ENCODE measurements around the gene GAPVD1.

Gene GAPVD1

GRCh38 chr9:125372441-125373226 is 111.0 kb downstream of the GAPVD1 start:
- Histone ChIP-seq H3K27ac (ENCODE audit: low read length, poor library complexity, severe bottlenecking) (no peak overlapping the region), H2AK5ac (ENCODE audit: low read length, severe bottlenecking) (no peak overlapping the region)

DNA sequence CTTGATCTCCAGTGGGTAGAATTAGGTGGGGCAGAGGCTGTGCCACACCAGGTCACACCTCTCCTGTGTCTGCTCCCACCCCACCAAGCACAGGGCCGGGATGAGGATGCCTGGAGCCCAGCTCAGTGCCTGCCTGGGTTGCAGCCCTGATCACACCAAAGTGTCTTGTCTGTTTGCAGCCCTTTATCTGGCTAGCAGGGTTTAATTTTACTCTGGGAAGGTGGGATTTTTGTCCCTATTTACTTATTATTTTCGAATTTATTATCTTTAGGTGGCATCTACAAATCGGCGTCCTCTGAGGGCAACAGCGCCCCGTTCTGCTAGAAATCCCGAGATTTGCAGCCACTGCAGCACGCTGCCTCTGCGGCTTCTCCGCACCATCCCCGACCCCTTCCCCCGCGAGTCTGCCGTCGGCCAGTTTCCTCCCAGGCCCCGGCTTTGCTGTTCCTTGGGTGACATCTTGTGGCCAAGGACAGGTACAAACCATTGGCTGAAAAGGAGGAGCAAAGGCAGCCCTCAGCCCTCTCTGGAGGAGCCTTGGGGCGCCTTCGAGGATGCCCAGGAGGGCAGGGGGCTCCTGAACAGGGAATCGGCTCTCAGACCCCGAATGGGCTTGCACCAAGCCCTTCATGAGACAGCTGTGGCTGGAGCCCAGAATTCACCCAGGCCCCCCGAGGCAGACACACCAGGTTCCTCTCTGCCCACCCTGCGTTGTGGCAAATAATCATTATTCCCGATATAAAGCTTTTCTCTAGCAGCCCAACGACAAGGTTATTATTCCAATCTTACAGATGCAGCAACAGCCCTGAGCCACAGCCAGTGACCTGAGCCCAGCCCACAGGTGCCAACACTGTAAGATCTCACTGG is 113.0 kb downstream of the GAPVD1 start:
- peak overlapping the region; percentile 81 for H4K91ac ChIP-seq (ENCODE audit: low read length)
- H3K9ac ChIP-seq (ENCODE audit: low read length), result peak overlapping the region; percentile 79
- no peak overlapping the region for H3K14ac ChIP-seq (ENCODE audit: low read length in 2 of 2)
- peaks cover 3 to 13% of the 10 kb centered on the region in 2 experiments for H3K36me3 ChIP-seq (ENCODE audit: control insufficient read depth in 1 of 2, insufficient read depth in 2 of 2, low read depth in 1 of 2, low read length in 2 of 2)
- H3K79me1 ChIP-seq (replicated peaks; ENCODE audit: low read length, poor library complexity, severe bottlenecking), result no peaks in the 10 kb centered on the region
- peaks cover 3% of the 10 kb centered on the region for H3K4me1 ChIP-seq (ENCODE audit: control insufficient read depth, insufficient read depth, low read depth, low read length)
- no peak overlapping the region for H2AK5ac ChIP-seq (ENCODE audit: low read length, severe bottlenecking)
- no peak overlapping the region for H2BK5ac ChIP-seq (ENCODE audit: low read depth, low read length, poor library complexity, severe bottlenecking)
- no peak overlapping the region for H3K18ac ChIP-seq (ENCODE audit: low read depth in 1 of 2, low read length in 2 of 2)
- no peak overlapping the region for H3K4ac ChIP-seq (ENCODE audit: low read depth in 1 of 2, low read length in 2 of 2)
- no peak overlapping the region for H2BK12ac ChIP-seq (ENCODE audit: low read length in 2 of 2)
- H3K23ac ChIP-seq (ENCODE audit: low read length in 2 of 2), result peak overlapping the region in 1 of 2 experiments; percentile 67
- H2BK15ac ChIP-seq (ENCODE audit: low read depth, poor library complexity, severe bottlenecking), result peak overlapping the region; percentile 49
- no peaks in the 10 kb centered on the region for H3K9me3 ChIP-seq (ENCODE audit: control insufficient read depth, low read length)
- H3K4me3 ChIP-seq (ENCODE audit: insufficient read depth in 1 of 2, low read depth in 1 of 2, low read length in 2 of 2), result peak overlapping the region; percentile 48 to 74
- peak; percentile 78 for DNase-seq
- H3K27me3 ChIP-seq (ENCODE audit: control insufficient read depth in 1 of 2, insufficient read depth in 1 of 2, low read length in 2 of 2), result peaks cover 22 to 31% of the 10 kb centered on the region in 2 experiments
- 20% methylated on average over 23 of the region's 24 CpGs for WGBS
- peak overlapping the region; percentile 69 for H4K8ac ChIP-seq (ENCODE audit: low read length)
- H2BK120ac ChIP-seq (ENCODE audit: low read depth, low read length), result no peak overlapping the region
- H2AFZ ChIP-seq (ENCODE audit: low read depth, low read length), result no peak overlapping the region
- peak overlapping the region; percentile 76 for H3K4me2 ChIP-seq (ENCODE audit: low read length, poor library complexity, severe bottlenecking)
- no peak overlapping the region for H3K27ac ChIP-seq (ENCODE audit: low read length, poor library complexity, severe bottlenecking)

More at GRCh38 chr9:125372441-125373226, 111.0 kb downstream of the GAPVD1 start:
- Histone ChIP-seq H4K91ac (ENCODE audit: low read length) (no peak overlapping the region), H2BK15ac (ENCODE audit: low read depth, poor library complexity, severe bottlenecking) (peak overlapping the region; percentile 8), H3K36me3 (ENCODE audit: control insufficient read depth in 1 of 2, insufficient read depth in 2 of 2, low read depth in 1 of 2, low read length in 2 of 2) (peaks cover 11 to 18% of the 10 kb centered on the region in 2 experiments), H4K8ac (ENCODE audit: low read length) (no peak overlapping the region), H3K4ac (ENCODE audit: low read depth in 1 of 2, low read length in 2 of 2) (no peak overlapping the region), H2BK120ac (ENCODE audit: low read depth, low read length) (no peak overlapping the region), H2BK12ac (ENCODE audit: low read length in 2 of 2) (no peak overlapping the region), H2BK5ac (ENCODE audit: low read depth, low read length, poor library complexity, severe bottlenecking) (no peak overlapping the region), H3K14ac (ENCODE audit: low read length in 2 of 2) (no peak overlapping the region), H3K4me2 (ENCODE audit: low read length, poor library complexity, severe bottlenecking) (no peak overlapping the region), H3K4me3 (ENCODE audit: insufficient read depth in 1 of 2, low read depth in 1 of 2, low read length in 2 of 2) (no peak overlapping the region), H3K18ac (ENCODE audit: low read depth in 1 of 2, low read length in 2 of 2) (no peak overlapping the region), H3K79me1 (replicated peaks; ENCODE audit: low read length, poor library complexity, severe bottlenecking) (peaks cover 1% of the 10 kb centered on the region), H3K23ac (ENCODE audit: low read length in 2 of 2) (no peak overlapping the region), H2AFZ (ENCODE audit: low read depth, low read length) (no peak overlapping the region), H3K27me3 (ENCODE audit: control insufficient read depth in 1 of 2, insufficient read depth in 1 of 2, low read length in 2 of 2) (peaks cover 8 to 16% of the 10 kb centered on the region in 2 experiments), H3K9ac (ENCODE audit: low read length) (no peak overlapping the region), H3K4me1 (ENCODE audit: control insufficient read depth, insufficient read depth, low read depth, low read length) (peaks cover 3% of the 10 kb centered on the region), H3K9me3 (ENCODE audit: control insufficient read depth, low read length) (no peaks in the 10 kb centered on the region)
- 98% methylated on average over 9 of the region's 9 CpGs for WGBS
- no peak for DNase-seq

GRCh38 chr9:125375820-125376219 is 114.2 kb downstream of the GAPVD1 start:
- Histone ChIP-seq H3K27ac (ENCODE audit: low read length, poor library complexity, severe bottlenecking) (no peak overlapping the region), H2BK15ac (ENCODE audit: low read depth, poor library complexity, severe bottlenecking) (no peak overlapping the region), H3K27me3 (ENCODE audit: control insufficient read depth in 1 of 2, insufficient read depth in 1 of 2, low read length in 2 of 2) (peaks cover 22 to 31% of the 10 kb centered on the region in 2 experiments), H3K9ac (ENCODE audit: low read length) (no peak overlapping the region), H4K8ac (ENCODE audit: low read length) (no peak overlapping the region), H2BK5ac (ENCODE audit: low read depth, low read length, poor library complexity, severe bottlenecking) (no peak overlapping the region), H3K79me1 (replicated peaks; ENCODE audit: low read length, poor library complexity, severe bottlenecking) (no peaks in the 10 kb centered on the region), H3K9me3 (ENCODE audit: control insufficient read depth, low read length) (no peaks in the 10 kb centered on the region), H2AK5ac (ENCODE audit: low read length, severe bottlenecking) (no peak overlapping the region), H3K14ac (ENCODE audit: low read length in 2 of 2) (no peak overlapping the region), H4K91ac (ENCODE audit: low read length) (no peak overlapping the region), H3K18ac (ENCODE audit: low read depth in 1 of 2, low read length in 2 of 2) (no peak overlapping the region), H3K23ac (ENCODE audit: low read length in 2 of 2) (no peak overlapping the region), H2BK12ac (ENCODE audit: low read length in 2 of 2) (no peak overlapping the region), H3K36me3 (ENCODE audit: control insufficient read depth in 1 of 2, insufficient read depth in 2 of 2, low read depth in 1 of 2, low read length in 2 of 2) (peaks cover 0 to 10% of the 10 kb centered on the region in 2 experiments), H3K4ac (ENCODE audit: low read depth in 1 of 2, low read length in 2 of 2) (no peak overlapping the region), H2AFZ (ENCODE audit: low read depth, low read length) (no peak overlapping the region), H3K4me1 (ENCODE audit: control insufficient read depth, insufficient read depth, low read depth, low read length) (peaks cover 7% of the 10 kb centered on the region), H3K4me2 (ENCODE audit: low read length, poor library complexity, severe bottlenecking) (no peak overlapping the region), H2BK120ac (ENCODE audit: low read depth, low read length) (no peak overlapping the region), H3K4me3 (ENCODE audit: insufficient read depth in 1 of 2, low read depth in 1 of 2, low read length in 2 of 2) (no peak overlapping the region)
- no peak for DNase-seq
- WGBS, result 92% methylated on average over 9 of the region's 9 CpGs

Measured in mesenchymal stem cell (in vitro differentiated cells and primary cell).